Duodenal mucosa (tissue), 2 donors: ENCODE results near the gene SPSB4.

Source experiments
- H3K27ac ChIP-seq: one replicate; pipeline ENCODE4 v1.7.0; 2013; ENCODE audit warnings: low read depth, low read length
- H3K27me3 ChIP-seq, 2 donors: one replicate each; pipeline ENCODE4 v1.7.0; 2013; ENCODE audit warnings: low read length in 2 of 2, control low read depth in 1 of 2; ENCODE audit not compliant: insufficient read depth in 2 of 2, control insufficient read depth in 1 of 2
- H3K36me3 ChIP-seq, 2 donors: one replicate each; pipeline ENCODE4 v1.7.0; 2013; ENCODE audit warnings: low read length in 2 of 2, control low read depth in 1 of 2; ENCODE audit not compliant: insufficient read depth in 2 of 2, control insufficient read depth in 1 of 2
- H3K4me1 ChIP-seq, 2 donors: one replicate each; pipeline ENCODE4 v1.7.0; 2013; ENCODE audit warnings: low read length in 2 of 2, control low read depth in 1 of 2; ENCODE audit not compliant: insufficient read depth in 2 of 2, control insufficient read depth in 1 of 2
- H3K4me3 ChIP-seq, 2 donors: one replicate each; pipeline ENCODE4 v1.7.0; 2013; ENCODE audit warnings: low read length in 2 of 2, low read depth in 1 of 2
- H3K9ac ChIP-seq, 2 donors: one replicate each; pipeline ENCODE4 v1.7.0; 2013; ENCODE audit warnings: low read length in 2 of 2, low read depth in 1 of 2
- H3K9me3 ChIP-seq, 2 donors: one replicate each; pipeline ENCODE4 v1.7.0; 2013; ENCODE audit warnings: low read length in 2 of 2, control low read depth in 1 of 2; ENCODE audit not compliant: control insufficient read depth in 1 of 2

SPSB4 gene

GRCh38 chr3:141073580-141073979 is 22.4 kb downstream of the SPSB4 start:
- Histone ChIP-seq H3K27ac (no peak overlapping the region), H3K27me3 (no peaks in the 10 kb centered on the region), H3K9me3 (no peaks in the 10 kb centered on the region), H3K4me3 (no peak overlapping the region), H3K4me1 (peaks cover 4 to 6% of the 10 kb centered on the region in 2 donors), H3K9ac (no peak overlapping the region), H3K36me3 (no peaks in the 10 kb centered on the region)

- Histone ChIP-seq H3K4me3 (no peak overlapping the region), H3K4me1 (peaks cover 4 to 6% of the 10 kb centered on the region in 2 donors), H3K36me3 (no peaks in the 10 kb centered on the region), H3K27ac (no peak overlapping the region), H3K9me3 (no peaks in the 10 kb centered on the region), H3K9ac (no peak overlapping the region), H3K27me3 (no peaks in the 10 kb centered on the region)
Observed at GRCh38 chr3:141074529-141074928, 23.4 kb downstream of the SPSB4 start.

- H3K27me3 ChIP-seq, result no peaks in the 10 kb centered on the region
- H3K9ac ChIP-seq, result no peak overlapping the region
- H3K4me1 ChIP-seq, result peaks cover 4 to 6% of the 10 kb centered on the region in 2 donors
- H3K36me3 ChIP-seq, result no peaks in the 10 kb centered on the region
- no peaks in the 10 kb centered on the region for H3K9me3 ChIP-seq
- H3K4me3 ChIP-seq, result no peak overlapping the region
- peak overlapping the region; percentile 10 for H3K27ac ChIP-seq
Observed at GRCh38 chr3:141076036-141076773, 25.1 kb downstream of the SPSB4 start.

- no peaks in the 10 kb centered on the region for H3K36me3 ChIP-seq
- H3K4me3 ChIP-seq, result peak overlapping the region; percentile 40 to 46
- peak overlapping the region in 1 of 2 donors; percentile 12 for H3K9ac ChIP-seq
- H3K9me3 ChIP-seq, result no peaks in the 10 kb centered on the region
- H3K27ac ChIP-seq, result peak overlapping the region; percentile 42
- no peaks in the 10 kb centered on the region for H3K27me3 ChIP-seq
- H3K4me1 ChIP-seq, result peaks cover 4 to 6% of the 10 kb centered on the region in 2 donors
Observed at GRCh38 chr3:141076797-141077571, 25.8 kb downstream of the SPSB4 start.

- Histone ChIP-seq H3K9ac (no peak overlapping the region), H3K27me3 (no peaks in the 10 kb centered on the region), H3K4me1 (peaks cover 4 to 6% of the 10 kb centered on the region in 2 donors), H3K9me3 (no peaks in the 10 kb centered on the region), H3K27ac (no peak overlapping the region), H3K4me3 (no peak overlapping the region), H3K36me3 (no peaks in the 10 kb centered on the region)
Observed at GRCh38 chr3:141077631-141078030, 26.5 kb downstream of the SPSB4 start.

- Histone ChIP-seq H3K27ac (no peak overlapping the region), H3K4me3 (no peak overlapping the region), H3K36me3 (no peaks in the 10 kb centered on the region), H3K4me1 (peaks cover 4 to 6% of the 10 kb centered on the region in 2 donors), H3K9ac (no peak overlapping the region), H3K27me3 (no peaks in the 10 kb centered on the region), H3K9me3 (no peaks in the 10 kb centered on the region)
Observed at GRCh38 chr3:141078200-141078599, 27.1 kb downstream of the SPSB4 start.

GRCh38 chr3:141080431-141080830 is 29.3 kb downstream of the SPSB4 start:
- Histone ChIP-seq H3K27ac (no peak overlapping the region), H3K4me1 (peaks cover 4 to 6% of the 10 kb centered on the region in 2 donors), H3K36me3 (no peaks in the 10 kb centered on the region), H3K9ac (no peak overlapping the region), H3K4me3 (no peak overlapping the region), H3K9me3 (no peaks in the 10 kb centered on the region), H3K27me3 (no peaks in the 10 kb centered on the region)

GRCh38 chr3:141081141-141081795 is 30.1 kb downstream of the SPSB4 start:
- Histone ChIP-seq H3K27me3 (no peaks in the 10 kb centered on the region), H3K36me3 (no peaks in the 10 kb centered on the region), H3K9ac (no peak overlapping the region), H3K9me3 (no peaks in the 10 kb centered on the region), H3K27ac (no peak overlapping the region), H3K4me1 (peaks cover 4% of the 10 kb centered on the region in 2 donors), H3K4me3 (no peak overlapping the region)

- H3K27ac ChIP-seq, result no peak overlapping the region
- no peaks in the 10 kb centered on the region for H3K36me3 ChIP-seq
- H3K9me3 ChIP-seq, result no peaks in the 10 kb centered on the region
- H3K9ac ChIP-seq, result no peak overlapping the region
- no peak overlapping the region for H3K4me3 ChIP-seq
- H3K4me1 ChIP-seq, result no peaks in the 10 kb centered on the region
- no peaks in the 10 kb centered on the region for H3K27me3 ChIP-seq
Observed at GRCh38 chr3:141082064-141082463, 30.9 kb downstream of the SPSB4 start.

- Histone ChIP-seq H3K36me3 (no peaks in the 10 kb centered on the region), H3K27ac (no peak overlapping the region), H3K4me3 (no peak overlapping the region), H3K4me1 (no peaks in the 10 kb centered on the region), H3K9me3 (no peaks in the 10 kb centered on the region), H3K9ac (no peak overlapping the region), H3K27me3 (no peaks in the 10 kb centered on the region)
Observed at GRCh38 chr3:141083226-141083625, 32.1 kb downstream of the SPSB4 start.
